Measurements from ENCODE around the gene GSG1L.

The GSG1L gene

GRCh38 chr16:27768651-27769272 is 294.8 kb downstream of the GSG1L start:
- in situ Hi-C loops (cut with HindIII; ENCODE audit: low sequenced_read_pairs), result no loop called here

DNA sequence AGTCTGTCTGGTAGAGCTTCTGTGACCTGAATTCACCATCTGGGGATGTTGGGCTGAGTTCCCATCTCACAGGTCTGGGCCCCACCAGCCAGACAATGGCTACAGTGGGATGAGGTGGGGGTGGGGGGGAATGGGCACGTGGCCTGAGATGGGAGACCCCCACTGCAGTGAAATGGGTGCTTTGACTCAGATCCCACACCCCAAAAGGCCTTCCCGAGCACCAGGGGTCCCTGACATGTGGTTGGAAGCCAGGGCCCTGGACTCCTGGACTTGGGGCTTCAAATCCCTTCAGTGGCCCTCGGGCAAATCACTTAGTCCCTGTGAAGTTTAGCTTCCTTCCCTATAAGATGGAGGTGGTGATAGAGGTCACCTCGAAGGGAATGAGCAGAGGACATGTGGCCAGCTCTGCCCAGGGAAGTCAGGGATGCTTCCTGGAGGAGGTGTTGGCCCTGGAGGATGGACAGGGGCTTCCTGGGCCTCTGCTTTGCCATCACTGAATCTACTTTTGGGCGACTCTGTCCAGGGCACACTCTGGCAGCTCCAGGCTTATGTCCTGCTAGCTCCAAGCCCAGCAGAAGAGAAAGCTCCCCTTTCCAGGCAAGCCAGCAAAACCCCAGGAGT is 295.4 kb downstream of the GSG1L start:
- in situ Hi-C loops (cut with HindIII; ENCODE audit: low sequenced_read_pairs), result no loop called here

GRCh38 chr16:27767081-27767480 is 296.4 kb downstream of the GSG1L start:
- in situ Hi-C loops (cut with HindIII; ENCODE audit: low sequenced_read_pairs), result no loop called here

DNA sequence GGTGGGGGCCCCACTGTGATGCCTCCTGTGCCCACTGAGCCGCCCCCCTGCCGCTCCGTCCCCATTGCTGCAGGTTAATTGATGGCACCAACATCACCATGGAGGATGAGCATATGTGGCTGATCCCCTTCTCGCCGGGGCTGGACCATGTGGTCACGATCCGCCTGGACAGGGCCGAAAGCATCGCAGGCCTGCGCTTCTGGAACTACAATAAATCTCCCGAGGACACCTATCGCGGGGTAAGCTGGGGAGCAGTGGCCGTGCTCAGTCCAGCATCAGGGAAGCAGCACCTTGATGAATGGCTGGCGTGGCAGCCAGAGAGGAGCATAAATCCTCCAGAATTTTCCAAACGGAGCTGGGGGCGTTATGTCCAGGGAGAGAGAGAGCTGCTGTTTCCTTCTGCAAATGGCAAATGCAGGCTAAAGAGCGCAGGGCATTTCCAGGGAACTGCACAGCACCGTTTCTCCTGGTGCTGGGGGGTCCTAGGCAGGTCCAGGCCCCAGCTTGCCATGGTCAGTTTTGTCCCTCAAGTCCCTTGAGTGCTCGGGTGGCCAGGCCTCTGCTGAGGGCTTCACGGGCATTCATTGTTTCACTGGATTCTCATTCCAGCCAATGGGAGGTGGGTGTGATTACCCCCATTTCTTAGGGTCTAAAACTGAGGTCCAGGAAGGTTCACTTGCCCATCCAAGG is 297.1 kb downstream of the GSG1L start:
- in situ Hi-C loops (cut with HindIII; ENCODE audit: low sequenced_read_pairs), result no loop called here

- in situ Hi-C loops (cut with HindIII; ENCODE audit: low sequenced_read_pairs), result loop anchor here (5.0 kb wide), 2 partner anchors 43 to 52 kb away; no protein-coding TSS in a partner anchor
These were observed 298.4 kb downstream of the GSG1L start for GRCh38 chr16:27764869-27765675.

GRCh38 chr16:27764427-27764826 is 299.1 kb downstream of the GSG1L start:
- in situ Hi-C loops (cut with HindIII; ENCODE audit: low sequenced_read_pairs), result loop anchor here (5.0 kb wide), 2 partner anchors 42 to 53 kb away; no protein-coding TSS in a partner anchor

- in situ Hi-C loops (cut with HindIII; ENCODE audit: low sequenced_read_pairs), result loop anchor here (5.0 kb wide), 2 partner anchors 40 to 55 kb away; no protein-coding TSS in a partner anchor
These were observed 301.1 kb downstream of the GSG1L start for GRCh38 chr16:27762441-27762840.

DNA sequence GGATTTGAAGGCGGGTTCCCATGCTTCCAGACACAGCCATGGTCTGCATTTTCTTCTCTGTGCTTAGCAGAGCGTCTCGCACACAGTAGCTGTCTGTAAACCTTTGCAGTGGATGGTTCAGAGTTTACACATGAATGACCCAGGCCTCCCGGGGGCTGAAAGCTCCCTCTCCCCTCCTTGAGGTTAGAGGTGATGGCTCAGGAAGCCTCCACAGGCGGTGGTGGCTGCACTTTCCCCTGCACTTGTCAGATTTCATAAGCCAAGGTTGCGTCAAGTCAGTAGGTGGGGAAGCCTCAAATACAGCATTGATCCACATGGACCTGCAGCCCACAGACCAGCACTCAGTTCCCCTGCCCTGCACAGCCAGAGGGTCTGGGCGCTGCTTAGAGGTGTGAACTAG is 301.7 kb downstream of the GSG1L start:
- in situ Hi-C loops (cut with HindIII; ENCODE audit: low sequenced_read_pairs), result loop anchor here (5.0 kb wide), 2 partner anchors 40 to 55 kb away; no protein-coding TSS in a partner anchor

- in situ Hi-C loops (cut with HindIII; ENCODE audit: low sequenced_read_pairs), result loop anchor here (5.0 kb wide), 2 partner anchors 38 to 57 kb away; no protein-coding TSS in a partner anchor
These were observed 302.7 kb downstream of the GSG1L start for GRCh38 chr16:27760789-27761176.

DNA sequence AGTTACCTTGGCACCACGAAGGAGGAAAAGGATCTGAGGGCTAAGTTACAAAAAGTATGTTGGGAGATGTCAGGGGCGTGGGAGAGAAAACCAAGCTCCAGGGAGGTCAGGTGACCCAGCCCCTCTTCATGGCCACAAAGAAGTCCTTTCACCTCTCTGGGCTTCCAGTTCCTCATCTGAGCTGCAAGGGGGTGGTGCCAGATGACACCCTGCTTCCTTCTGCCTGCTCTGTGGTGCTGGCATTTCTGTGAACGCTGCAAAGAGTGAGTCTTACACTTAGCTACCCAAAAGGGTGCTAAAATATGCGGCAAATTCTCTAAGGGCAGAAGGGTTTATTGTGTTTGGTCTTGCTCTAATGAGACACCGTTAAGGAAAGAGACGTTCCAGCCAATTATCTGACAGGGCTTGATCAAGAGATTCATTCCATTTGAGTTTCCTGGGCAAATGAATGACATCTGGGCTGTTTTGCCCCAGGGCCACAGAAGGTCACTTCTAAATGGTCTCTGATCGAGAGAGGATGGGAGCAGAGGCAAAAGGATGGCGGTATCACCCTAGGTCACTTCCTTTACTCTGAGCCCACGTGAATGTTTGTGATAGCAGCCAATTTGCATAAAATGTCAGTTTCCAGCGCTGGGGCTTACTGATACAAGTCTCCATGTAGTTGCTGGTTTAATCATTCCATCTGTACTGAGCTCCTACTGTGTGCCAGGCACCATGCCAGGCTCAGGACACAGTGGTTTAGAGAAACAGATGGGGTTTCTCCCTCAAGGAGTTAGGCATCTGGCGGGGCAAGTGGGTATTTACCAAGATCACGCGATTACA is 303.3 kb downstream of the GSG1L start:
- in situ Hi-C loops (cut with HindIII; ENCODE audit: low sequenced_read_pairs), result loop anchor here (5.0 kb wide), 2 partner anchors 38 to 57 kb away; no protein-coding TSS in a partner anchor

GRCh38 chr16:27759301-27759871 is 304.1 kb downstream of the GSG1L start:
- in situ Hi-C loops (cut with HindIII; ENCODE audit: low sequenced_read_pairs), result no loop called here

GRCh38 chr16:27758544-27758943 is 305.0 kb downstream of the GSG1L start:
- in situ Hi-C loops (cut with HindIII; ENCODE audit: low sequenced_read_pairs), result no loop called here

DNA sequence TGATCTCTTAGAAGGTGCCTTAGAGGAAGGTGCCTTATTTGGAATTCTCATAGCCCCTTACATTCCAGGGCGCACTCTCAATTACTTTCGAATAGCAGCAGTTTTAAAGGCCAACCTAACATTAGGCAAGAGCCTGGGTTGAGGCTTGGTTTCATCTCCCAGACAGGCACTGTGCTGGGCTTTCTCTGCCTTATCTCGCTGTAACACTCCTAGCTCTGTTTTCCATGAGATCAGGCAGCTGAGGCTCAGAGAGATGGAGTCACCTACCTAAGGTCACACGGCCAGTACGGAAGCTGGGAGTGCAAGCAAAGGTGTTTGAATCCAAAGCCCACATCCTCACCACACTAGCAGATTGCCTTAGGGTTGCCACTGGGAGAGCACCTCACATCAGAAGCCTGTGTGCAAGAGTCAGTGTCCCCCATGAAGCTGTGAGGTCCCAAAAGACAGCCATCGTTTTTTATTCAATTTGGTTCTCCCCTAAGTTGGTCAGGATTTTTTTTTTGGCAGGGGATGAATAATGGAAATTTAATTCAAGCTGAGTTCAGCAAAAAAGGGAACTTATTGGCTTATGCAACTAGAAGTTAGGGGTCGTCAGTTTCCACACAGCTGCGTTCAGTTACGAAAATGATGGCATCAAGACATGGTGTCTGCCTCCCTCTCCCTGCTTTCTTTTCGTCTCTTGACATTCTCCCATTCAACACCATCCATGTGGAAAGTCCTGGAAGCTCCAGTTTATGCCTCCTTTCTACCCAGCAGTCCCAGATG is 307.1 kb downstream of the GSG1L start:
- in situ Hi-C loops (cut with HindIII; ENCODE audit: low sequenced_read_pairs), result no loop called here

GRCh38 chr16:27754788-27755690 is 308.5 kb downstream of the GSG1L start:
- in situ Hi-C loops (cut with HindIII; ENCODE audit: low sequenced_read_pairs), result no loop called here

GRCh38 chr16:27753563-27753962 is 310.0 kb downstream of the GSG1L start:
- in situ Hi-C loops (cut with HindIII; ENCODE audit: low sequenced_read_pairs), result no loop called here

GRCh38 chr16:27752241-27752640 is 311.3 kb downstream of the GSG1L start:
- in situ Hi-C loops (cut with HindIII; ENCODE audit: low sequenced_read_pairs), result no loop called here

GRCh38 chr16:27751676-27752075 is 311.8 kb downstream of the GSG1L start:
- in situ Hi-C loops (cut with HindIII; ENCODE audit: low sequenced_read_pairs), result no loop called here

DNA sequence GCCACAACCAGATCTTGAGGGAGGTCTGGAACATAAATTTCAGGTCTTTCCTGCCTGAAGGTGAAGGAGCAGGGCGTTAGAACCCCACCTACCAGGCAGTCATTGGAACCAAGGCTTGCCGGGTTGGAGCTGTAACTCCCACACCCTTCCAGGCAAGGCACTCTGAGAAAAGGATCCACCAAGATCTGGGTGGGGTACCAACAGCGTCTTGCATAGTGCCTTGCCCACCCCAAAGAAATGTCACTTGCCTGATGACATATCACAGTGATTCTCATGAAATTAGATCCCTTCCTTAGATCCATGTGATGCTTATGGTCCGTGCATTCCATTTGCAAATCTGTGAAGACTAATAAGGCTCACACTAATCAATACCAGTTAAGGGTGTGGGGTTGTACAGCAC is 312.3 kb downstream of the GSG1L start:
- in situ Hi-C loops (cut with HindIII; ENCODE audit: low sequenced_read_pairs), result no loop called here
